Loucy (cell line): ENCODE data around the gene RAD50.

Source experiments
- EZH2phosphoT487 ChIP-seq: fragments of 200-600 bp; IDR thresholded peaks from 2 replicates; pipeline ENCODE4 v1.6.1; 2018; ENCODE audit warnings: antibody characterized with exemption, mild to moderate bottlenecking, moderate library complexity, borderline replicate concordance
- TF ChIP-seq, protein P1 (sequence below): fragments of 200-600 bp; sonication (generic); conservative IDR thresholded peaks from 2 replicates; pipeline ENCODE4 v1.5.1; 2014; ENCODE audit warnings: mild to moderate bottlenecking, antibody characterized with exemption, low read length

DNA sequence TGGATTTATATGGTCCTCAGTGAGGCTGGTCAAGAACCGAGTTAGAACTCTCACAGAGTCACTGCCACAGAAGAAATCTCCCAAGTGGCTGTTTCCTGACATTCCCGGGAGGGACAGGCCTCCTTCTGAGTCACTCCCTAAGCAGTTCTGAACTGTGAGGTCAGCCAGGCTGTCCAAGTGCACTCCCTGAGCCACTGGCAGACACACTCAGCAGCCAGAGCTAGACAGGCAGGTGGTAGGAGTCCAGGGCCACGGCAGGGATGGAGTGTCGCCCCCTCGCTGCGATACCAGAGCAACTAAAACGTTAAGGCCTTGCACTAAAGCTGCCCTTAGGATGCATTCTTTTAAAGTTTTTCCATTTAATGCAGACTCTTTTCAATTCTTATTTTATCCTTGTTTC lies 120.4 kb downstream of the RAD50 start:
- TF ChIP-seq, protein P1, sequence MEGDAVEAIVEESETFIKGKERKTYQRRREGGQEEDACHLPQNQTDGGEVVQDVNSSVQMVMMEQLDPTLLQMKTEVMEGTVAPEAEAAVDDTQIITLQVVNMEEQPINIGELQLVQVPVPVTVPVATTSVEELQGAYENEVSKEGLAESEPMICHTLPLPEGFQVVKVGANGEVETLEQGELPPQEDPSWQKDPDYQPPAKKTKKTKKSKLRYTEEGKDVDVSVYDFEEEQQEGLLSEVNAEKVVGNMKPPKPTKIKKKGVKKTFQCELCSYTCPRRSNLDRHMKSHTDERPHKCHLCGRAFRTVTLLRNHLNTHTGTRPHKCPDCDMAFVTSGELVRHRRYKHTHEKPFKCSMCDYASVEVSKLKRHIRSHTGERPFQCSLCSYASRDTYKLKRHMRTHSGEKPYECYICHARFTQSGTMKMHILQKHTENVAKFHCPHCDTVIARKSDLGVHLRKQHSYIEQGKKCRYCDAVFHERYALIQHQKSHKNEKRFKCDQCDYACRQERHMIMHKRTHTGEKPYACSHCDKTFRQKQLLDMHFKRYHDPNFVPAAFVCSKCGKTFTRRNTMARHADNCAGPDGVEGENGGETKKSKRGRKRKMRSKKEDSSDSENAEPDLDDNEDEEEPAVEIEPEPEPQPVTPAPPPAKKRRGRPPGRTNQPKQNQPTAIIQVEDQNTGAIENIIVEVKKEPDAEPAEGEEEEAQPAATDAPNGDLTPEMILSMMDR = no peak
- TF ChIP-seq EZH2phosphoT487 = no peak
